H9 (cell line): ENCODE data around the gene WIPI1. TPM values are rescaled to one million over a fixed set of nuclear protein-coding genes. Genes with fewer than 3 reads are reported as not detected.

Experiments used
- DNase-seq: peaks from one replicate; pipeline ENCODE4 v3.0.0-alpha.2; 2017
- H2AFZ ChIP-seq: one replicate; pipeline ENCODE4 v1.6.1; 2013; ENCODE audit warnings: mild to moderate bottlenecking, low read length, control low read depth, moderate library complexity
- H2AK5ac ChIP-seq: 2 replicates; pipeline ENCODE4 v1.6.1; 2013; ENCODE audit warnings: low read length, control low read depth, mixed read lengths; ENCODE audit not compliant: insufficient read length
- H2BK120ac ChIP-seq: one replicate; pipeline ENCODE4 v1.6.1; 2013; ENCODE audit warnings: low read depth, mild to moderate bottlenecking, low read length, control low read depth, inconsistent platforms; ENCODE audit not compliant: poor library complexity, severe bottlenecking
- H2BK12ac ChIP-seq: 2 replicates; pipeline ENCODE4 v1.6.1; 2013; ENCODE audit warnings: low read length, control low read depth, mixed read lengths, low read depth; ENCODE audit not compliant: insufficient read length
- H2BK15ac ChIP-seq: 2 replicates; pipeline ENCODE4 v1.6.1; 2013; ENCODE audit warnings: low read depth, low read length, control low read depth
- H2BK20ac ChIP-seq: one replicate; pipeline ENCODE4 v1.6.1; 2013; ENCODE audit warnings: low read depth, mild to moderate bottlenecking, low read length, control low read depth, inconsistent platforms; ENCODE audit not compliant: poor library complexity, severe bottlenecking
- H2BK5ac ChIP-seq: 2 replicates; pipeline ENCODE4 v1.6.1; 2013; ENCODE audit warnings: low read length, control low read depth, mixed read lengths; ENCODE audit not compliant: insufficient read length
- H3K14ac ChIP-seq: 2 replicates; pipeline ENCODE4 v1.6.1; 2013; ENCODE audit warnings: low read length, control low read depth; ENCODE audit not compliant: insufficient read depth
- H3K18ac ChIP-seq: 2 replicates; pipeline ENCODE4 v1.6.1; 2013; ENCODE audit warnings: low read depth, mild to moderate bottlenecking, mixed read lengths, low read length, control low read depth; ENCODE audit not compliant: insufficient read length
- H3K23ac ChIP-seq: 2 replicates; pipeline ENCODE4 v1.6.1; 2013; ENCODE audit warnings: low read length, control low read depth, mixed read lengths, low read depth; ENCODE audit not compliant: insufficient read length
- H3K23me2 ChIP-seq: 2 replicates; pipeline ENCODE4 v1.6.1; 2013; ENCODE audit warnings: low read depth, mild to moderate bottlenecking, mixed read lengths, low read length, control low read depth; ENCODE audit not compliant: insufficient read length, poor library complexity, severe bottlenecking
- H3K27ac ChIP-seq: 2 replicates; pipeline ENCODE4 v1.5.1; 2013; ENCODE audit warnings: low read length, control low read depth, mixed read lengths, low read depth; ENCODE audit not compliant: insufficient read length
- H3K27me3 ChIP-seq: 2 replicates; pipeline ENCODE4 v1.6.1; 2013; ENCODE audit warnings: low read length, control low read depth, inconsistent platforms; ENCODE audit not compliant: insufficient read depth
- H3K4ac ChIP-seq: 2 replicates; pipeline ENCODE4 v1.6.1; 2013; ENCODE audit warnings: low read depth, mild to moderate bottlenecking, control low read depth, inconsistent platforms, low read length, moderate library complexity
- H3K4me1 ChIP-seq: 2 replicates; pipeline ENCODE4 v1.6.1; 2013; ENCODE audit warnings: low read length, control low read depth, inconsistent platforms; ENCODE audit not compliant: insufficient read depth
- H3K4me2 ChIP-seq: 2 replicates; pipeline ENCODE4 v1.6.1; 2013; ENCODE audit warnings: low read length, control low read depth, mixed read lengths; ENCODE audit not compliant: insufficient read length, insufficient read depth
- H3K56ac ChIP-seq: 2 replicates; pipeline ENCODE4 v1.6.1; 2013; ENCODE audit warnings: low read depth, mild to moderate bottlenecking, mixed read lengths, low read length, control low read depth; ENCODE audit not compliant: insufficient read length
- H3K79me1 ChIP-seq: 2 replicates; pipeline ENCODE4 v1.6.1; 2013; ENCODE audit warnings: low read depth, mild to moderate bottlenecking, moderate library complexity, low read length, control low read depth, inconsistent platforms; ENCODE audit not compliant: insufficient read depth, poor library complexity, severe bottlenecking
- H3K79me2 ChIP-seq: 2 replicates; pipeline ENCODE4 v1.6.1; 2013; ENCODE audit warnings: low read length, control low read depth, inconsistent platforms; ENCODE audit not compliant: insufficient read depth
- H3K9ac ChIP-seq: 2 replicates; pipeline ENCODE4 v1.6.1; 2013; ENCODE audit warnings: low read length, control low read depth, mixed read lengths; ENCODE audit not compliant: insufficient read length; ENCODE audit errors: extremely low read depth
- H3K9me3 ChIP-seq: one replicate; pipeline ENCODE4 v1.6.1; 2013; ENCODE audit warnings: low read depth, low read length, inconsistent platforms; ENCODE audit not compliant: control insufficient read depth
- H3T11ph ChIP-seq: one replicate; pipeline ENCODE4 v1.6.1; 2013; ENCODE audit warnings: mild to moderate bottlenecking, low read length, control low read depth, inconsistent platforms
- H4K20me1 ChIP-seq: one replicate; pipeline ENCODE4 v1.6.1; 2013; ENCODE audit not compliant: control insufficient read depth, insufficient read length, insufficient read depth
- H4K5ac ChIP-seq: 2 replicates; pipeline ENCODE4 v1.6.1; 2013; ENCODE audit warnings: low read depth, mild to moderate bottlenecking, mixed read lengths, low read length, control low read depth; ENCODE audit not compliant: insufficient read length
- H4K8ac ChIP-seq: replicated peaks from 2 replicates; pipeline ENCODE4 v1.6.1; 2013; ENCODE audit warnings: low read length, control low read depth, mixed read lengths, low read depth; ENCODE audit not compliant: insufficient read length
- H4K91ac ChIP-seq: 2 replicates; pipeline ENCODE4 v1.6.1; 2013; ENCODE audit warnings: low read depth, mild to moderate bottlenecking, moderate library complexity, mixed read lengths, low read length, control low read depth; ENCODE audit not compliant: insufficient read length
- H3K27ac Mint-ChIP-seq, 3 experiments: 2 replicates in 2 of 3; 3 replicates in 1 of 3; pipeline ENCODE4 v1.8.0; 2020 to 2021; ENCODE audit warnings: mixed read lengths in 3 of 3, mild to moderate bottlenecking in 1 of 3, moderate library complexity in 1 of 3
- H3K27me3 Mint-ChIP-seq: 2 replicates; pipeline ENCODE4 v1.8.0; 2021; ENCODE audit warnings: low read depth, mild to moderate bottlenecking, moderate library complexity, mixed read lengths
- H3K36me3 Mint-ChIP-seq, 3 experiments: 2 replicates in 2 of 3; 3 replicates in 1 of 3; pipeline ENCODE4 v1.8.0; 2020 to 2021; ENCODE audit warnings: low read depth in 3 of 3, mixed read lengths in 3 of 3; ENCODE audit not compliant: insufficient read depth in 1 of 3
- H3K4me1 Mint-ChIP-seq, 2 experiments: 2 replicates each; pipeline ENCODE4 v1.8.0; 2020; ENCODE audit warnings: mixed read lengths in 2 of 2
- H3K4me3 Mint-ChIP-seq, 2 experiments: 2 replicates in 1 of 2; 3 replicates in 1 of 2; pipeline ENCODE4 v1.8.0; 2020 to 2021; ENCODE audit warnings: mild to moderate bottlenecking in 2 of 2, mixed read lengths in 2 of 2, moderate library complexity in 1 of 2
- H3K9me3 Mint-ChIP-seq, 2 experiments: 2 replicates in 1 of 2; 3 replicates in 1 of 2; pipeline ENCODE4 v1.8.0; 2020; ENCODE audit warnings: mild to moderate bottlenecking in 2 of 2, mixed read lengths in 2 of 2, moderate library complexity in 1 of 2
- CTCF ChIP-seq: fragments of 200-600 bp; sonication (generic); conservative IDR thresholded peaks from 3 replicates; pipeline ENCODE4 v1.8.0; 2021; ENCODE audit warnings: antibody characterized with exemption, mild to moderate bottlenecking
- WGBS: extraction: QIAGEN DNeasy Blood & Tissue Kit; methylation state at CpG from one replicate; pipeline ENCODE4 v1.1.7; 2013; ENCODE audit warnings: missing lambda C conversion rate, low lambda C conversion rate, mixed read lengths; ENCODE audit not compliant: insufficient read length; ENCODE audit errors: extremely low coverage; 5-methylcytosine and 5-hydroxymethylcytosine counted together
- total RNA-seq: library from RNA; stranded (reverse); gene quantifications from 2 replicates; pipeline ENCODE4 v1.2.1, GENCODE V29; 2021

WIPI1 gene
- total RNA-seq, 1 experiment from 2014 or later, result 15.4 TPM

GRCh38 chr17:68461589-68461988 lies 4.3 kb upstream of the WIPI1 start:
- peaks cover 3% of the 10 kb centered on the region for H3K23me2 ChIP-seq
- DNase-seq, result peak; percentile 62
- no peaks in the 10 kb centered on the region for H3K36me3 Mint-ChIP-seq
- H3K18ac ChIP-seq, result no peak overlapping the region
- TF ChIP-seq CTCF, result no peak
- H3K4me1 ChIP-seq, result peaks cover 9% of the 10 kb centered on the region; the same call in 1 of the 2 replicates
- H3K14ac ChIP-seq, result no peak overlapping the region
- no peak overlapping the region for H2BK120ac ChIP-seq
- H2BK12ac ChIP-seq, result no peak overlapping the region
- H3K9me3 Mint-ChIP-seq, result no peaks in the 10 kb centered on the region
- H3K4ac ChIP-seq, result no peak overlapping the region
- H4K91ac ChIP-seq, result no peak overlapping the region
- H2BK20ac ChIP-seq, result no peak overlapping the region
- no peak overlapping the region for H2BK15ac ChIP-seq
- no peak overlapping the region for H3T11ph ChIP-seq
- H3K27me3 ChIP-seq, result no peaks in the 10 kb centered on the region
- H3K4me1 Mint-ChIP-seq, result peaks cover 29 to 30% of the 10 kb centered on the region in 2 experiments
- no peak overlapping the region for H2AK5ac ChIP-seq
- no peak overlapping the region for H3K23ac ChIP-seq
- H3K27ac ChIP-seq, result no peak overlapping the region
- H3K4me2 ChIP-seq, result no peak overlapping the region
- H3K9ac ChIP-seq, result no peak overlapping the region
- H4K8ac ChIP-seq, result no peak overlapping the region
- peaks cover 3% of the 10 kb centered on the region; the same call in 1 of the 2 replicates for H3K27me3 Mint-ChIP-seq
- no peaks in the 10 kb centered on the region for H3K79me2 ChIP-seq
- H2BK5ac ChIP-seq, result no peak overlapping the region
- H3K4me3 Mint-ChIP-seq, result peak overlapping the region in 1 of 2 experiments; percentile 6; a peak in 1 of 5 replicates
- H3K9me3 ChIP-seq, result no peaks in the 10 kb centered on the region
- no CpG with 5 or more reads among the region's 5 CpGs for WGBS
- no peak overlapping the region for H2AFZ ChIP-seq
- no peak overlapping the region for H4K5ac ChIP-seq
- no peaks in the 10 kb centered on the region for H3K79me1 ChIP-seq
- H4K20me1 ChIP-seq, result no peaks in the 10 kb centered on the region
- H3K27ac Mint-ChIP-seq, result peak overlapping the region in 1 of 3 experiments; percentile 3; a peak in 2 of 7 replicates
- no peak overlapping the region for H3K56ac ChIP-seq
